ENCODE results near the gene CCDC88C. TPM values are rescaled to one million over a fixed set of nuclear protein-coding genes. Genes with fewer than 3 reads are reported as not detected.

Gene CCDC88C
- total RNA-seq, 1 donor from 2014 or later: 3.6 TPM

DNA sequence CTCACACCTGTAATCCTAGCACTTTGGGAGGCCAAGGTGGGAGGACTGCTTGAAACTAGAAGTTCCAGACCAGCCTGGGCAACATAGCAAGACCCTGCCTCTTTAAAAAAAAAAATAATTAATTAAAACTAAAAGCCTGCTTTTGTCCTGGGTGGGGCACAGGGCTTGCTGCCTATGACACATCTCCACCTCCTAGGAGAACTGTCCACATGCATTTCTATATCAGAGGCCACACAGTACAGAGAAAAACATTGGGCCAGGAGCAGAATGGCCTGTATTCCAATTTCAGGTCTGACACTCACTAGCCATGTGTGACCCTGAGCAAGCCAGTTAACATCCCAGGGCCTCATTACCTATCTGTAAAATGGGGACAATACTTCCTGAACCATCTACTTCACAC, 31.9 kb downstream of the CCDC88C start:
- DNase-seq (ENCODE audit: missing footprints) (no peak), ATAC-seq (no peak)
- intact Hi-C loops (cut with DNase I): no loop called here

DNA sequence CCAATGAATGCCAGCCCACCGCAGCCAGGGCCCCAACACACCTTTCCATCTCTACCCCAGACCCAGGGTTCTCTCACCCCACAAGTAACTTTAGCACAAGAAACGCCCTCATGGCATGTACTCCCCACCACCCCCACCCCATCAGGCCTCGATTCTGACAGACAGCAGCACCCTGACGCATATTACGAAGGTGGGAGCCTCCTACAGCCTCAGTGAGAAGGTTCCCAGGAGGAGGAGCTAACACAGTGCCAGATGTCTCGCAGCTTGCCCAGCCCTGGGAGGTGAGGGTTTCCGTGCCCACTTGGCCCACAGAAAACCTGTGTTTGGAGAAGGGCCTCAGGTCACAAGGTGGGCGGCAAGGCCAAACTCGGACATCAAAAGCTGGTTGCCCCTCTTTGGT, 32.4 kb downstream of the CCDC88C start:
- DNase-seq (ENCODE audit: missing footprints) (no peak), ATAC-seq (no peak)
- intact Hi-C loops (cut with DNase I): no loop called here

DNA sequence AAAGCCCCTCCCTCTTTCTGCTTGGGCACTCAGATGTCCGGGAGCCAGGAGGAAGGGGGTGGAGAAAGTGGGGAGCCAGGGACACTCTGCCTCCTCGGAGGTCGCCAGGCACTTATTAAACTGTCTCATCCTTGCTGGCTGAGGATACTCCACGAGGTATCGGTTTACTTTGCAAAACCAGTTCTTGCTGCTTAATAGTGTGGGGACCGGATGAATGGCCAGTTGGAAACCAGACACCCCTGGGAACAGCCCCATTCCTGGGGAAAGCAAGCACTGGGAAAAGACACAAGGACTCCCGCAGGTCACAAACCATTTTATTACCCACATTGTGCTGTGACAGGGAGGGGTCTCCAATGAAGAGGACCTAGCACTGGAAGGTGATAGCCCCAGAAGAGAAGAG, 34.2 kb downstream of the CCDC88C start:
- ATAC-seq: no peak
- peak; percentile 5 for DNase-seq (ENCODE audit: missing footprints)
- intact Hi-C loops (cut with DNase I): no loop called here

DNA sequence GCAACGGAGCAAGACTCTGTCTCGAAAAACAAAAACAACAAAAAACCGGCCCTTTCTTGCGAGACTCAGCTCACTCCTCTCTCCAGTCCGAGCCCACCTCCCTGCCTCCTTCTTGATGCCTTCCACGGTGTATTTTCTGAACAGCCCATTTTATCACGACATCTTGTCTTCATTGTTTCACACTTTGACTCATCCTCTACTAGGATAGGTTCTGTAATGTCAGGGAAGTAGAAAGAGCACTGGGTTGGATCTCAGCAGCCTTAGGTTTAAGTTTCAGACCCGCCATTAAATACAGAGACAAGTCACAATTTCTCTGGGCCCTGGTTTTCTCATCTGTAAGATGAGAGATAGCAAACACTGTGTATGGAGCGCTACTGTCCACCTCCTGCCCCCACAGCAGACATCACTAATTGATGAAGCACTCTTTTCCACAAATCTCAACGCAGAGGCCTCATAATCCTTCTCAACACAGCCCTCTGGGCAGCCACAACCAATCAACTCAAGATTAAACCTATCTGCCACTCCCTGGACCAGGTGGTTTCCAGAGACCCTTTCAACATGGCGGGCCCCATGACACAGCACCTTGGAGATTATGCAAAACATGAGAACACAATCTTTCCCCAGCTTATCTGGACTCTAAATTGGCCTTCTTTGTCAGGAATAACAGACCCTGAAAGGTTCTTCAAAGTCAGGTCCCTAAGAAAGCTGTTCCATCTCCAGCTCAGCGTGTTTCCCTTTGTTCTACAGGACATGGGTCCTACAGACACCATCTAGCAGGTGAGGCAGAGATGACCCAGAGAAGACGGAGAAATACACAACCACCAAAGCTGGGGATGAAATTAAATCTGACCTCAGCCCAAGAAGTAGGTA, 35.6 kb downstream of the CCDC88C start:
- intact Hi-C loops (cut with DNase I): no loop called here
- DNase-seq (ENCODE audit: missing footprints): peak; percentile 18
- ATAC-seq: no peak

DNA sequence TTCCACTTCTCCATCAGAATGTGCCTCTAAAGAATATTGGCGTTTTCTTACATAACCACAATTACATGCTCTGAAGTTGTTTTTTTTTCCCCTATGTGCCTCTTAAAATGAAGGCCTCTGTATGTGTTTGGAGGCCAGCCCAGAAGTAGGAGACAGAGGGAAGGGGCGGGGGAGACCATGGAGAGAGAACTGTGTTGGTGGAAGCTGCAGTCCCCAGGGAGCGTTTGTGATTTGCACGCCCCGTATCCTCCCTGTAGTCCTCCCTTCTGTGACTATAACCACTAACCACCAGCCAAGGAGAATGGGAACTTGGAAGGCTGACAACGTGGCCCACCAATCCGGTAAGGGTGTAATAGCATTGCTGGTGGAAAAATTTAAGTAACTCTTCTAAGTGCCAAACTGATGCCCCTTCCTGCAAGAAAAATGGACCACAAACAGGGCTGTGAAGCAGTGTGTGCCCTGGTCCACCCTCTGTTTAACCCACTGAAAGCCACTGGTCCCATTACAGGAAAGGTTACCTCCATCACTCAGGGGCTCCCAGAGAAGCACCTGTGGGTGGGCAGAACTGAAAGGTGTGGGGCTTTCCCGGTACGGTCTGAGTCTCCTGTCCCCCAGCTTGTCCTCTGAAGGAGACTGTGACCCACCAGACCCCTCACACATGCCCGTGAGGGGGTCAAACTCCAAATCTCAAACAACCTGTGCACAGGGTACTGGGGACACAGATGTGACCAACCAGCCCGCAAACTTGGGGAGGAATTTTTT, 36.8 kb downstream of the CCDC88C start:
- intact Hi-C loops (cut with DNase I): no loop called here
- DNase-seq (ENCODE audit: missing footprints) (peak; percentile 48), ATAC-seq (no peak)

DNA sequence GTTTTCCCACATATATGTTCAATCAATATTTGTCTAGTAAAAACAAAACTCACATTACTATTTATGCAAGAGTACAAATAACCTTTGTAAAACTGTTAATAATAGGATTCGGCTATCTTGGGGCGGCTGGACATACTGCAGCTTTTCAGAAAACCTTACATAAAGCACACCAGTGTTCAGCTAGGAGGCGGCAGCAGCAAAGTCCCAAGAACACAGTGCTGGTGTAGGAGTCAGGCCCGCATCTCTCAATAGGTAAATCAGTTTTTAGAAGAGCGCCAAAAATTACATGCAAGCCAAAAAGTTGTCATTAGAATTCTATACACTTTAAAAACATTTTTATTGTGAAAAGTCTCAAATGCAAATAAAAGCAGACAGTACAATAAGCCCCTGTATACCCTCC, 37.5 kb downstream of the CCDC88C start:
- ATAC-seq (no peak), DNase-seq (ENCODE audit: missing footprints) (no peak)
- intact Hi-C loops (cut with DNase I): no loop called here

DNA sequence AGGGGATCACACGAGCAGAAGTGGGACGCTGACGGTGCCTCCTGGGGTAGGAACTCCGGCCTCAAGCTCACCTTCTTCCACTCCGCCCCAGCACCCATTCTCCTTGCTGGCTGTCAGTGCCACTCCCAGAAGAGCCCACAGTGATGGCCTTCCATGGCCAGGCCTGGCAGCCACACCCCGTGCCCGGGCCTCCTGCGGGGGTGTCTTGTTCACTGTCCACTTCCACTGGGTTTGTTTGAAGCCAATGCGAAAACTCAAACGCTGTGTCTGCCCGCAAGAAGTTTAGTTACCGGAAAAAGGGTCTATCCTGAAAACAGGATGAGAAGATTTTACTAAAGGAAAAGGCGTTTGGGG, 38.1 kb downstream of the CCDC88C start:
- intact Hi-C loops (cut with DNase I): no loop called here
- DNase-seq (ENCODE audit: missing footprints) (peak; percentile 44), ATAC-seq (no peak)

DNA sequence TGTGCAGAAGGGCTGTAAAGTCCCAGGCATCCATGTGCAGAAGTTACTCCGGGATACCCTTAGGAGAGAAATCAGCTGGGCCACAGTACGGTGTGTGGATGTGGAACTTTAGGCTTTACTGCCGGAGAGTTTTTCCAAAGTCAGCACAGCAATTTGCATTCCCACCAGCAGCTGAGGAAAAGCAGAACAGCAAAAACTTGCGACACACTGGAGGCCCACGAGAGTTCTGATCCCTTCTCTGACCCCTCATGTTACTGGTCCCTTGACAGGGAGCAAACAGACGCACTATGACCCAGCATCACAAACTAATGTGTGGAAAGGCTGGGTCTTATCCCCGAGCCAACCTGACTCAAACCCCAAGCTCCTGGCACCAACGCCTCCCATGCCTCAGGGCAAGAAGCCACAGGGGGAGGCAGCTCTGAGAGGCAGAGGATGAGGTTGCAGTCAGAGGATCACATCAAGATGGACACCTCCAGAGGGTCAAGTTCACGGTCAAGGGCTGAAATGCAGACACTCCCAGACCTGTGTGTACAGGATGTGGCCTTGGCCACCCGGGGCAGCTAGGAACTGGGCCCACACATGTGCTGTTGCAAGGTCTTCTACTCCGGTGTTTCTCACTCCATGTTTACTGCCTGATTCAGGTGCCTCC, 38.6 kb downstream of the CCDC88C start:
- ATAC-seq: no peak
- intact Hi-C loops (cut with DNase I): no loop called here
- DNase-seq (ENCODE audit: missing footprints): peak; percentile 25

DNA sequence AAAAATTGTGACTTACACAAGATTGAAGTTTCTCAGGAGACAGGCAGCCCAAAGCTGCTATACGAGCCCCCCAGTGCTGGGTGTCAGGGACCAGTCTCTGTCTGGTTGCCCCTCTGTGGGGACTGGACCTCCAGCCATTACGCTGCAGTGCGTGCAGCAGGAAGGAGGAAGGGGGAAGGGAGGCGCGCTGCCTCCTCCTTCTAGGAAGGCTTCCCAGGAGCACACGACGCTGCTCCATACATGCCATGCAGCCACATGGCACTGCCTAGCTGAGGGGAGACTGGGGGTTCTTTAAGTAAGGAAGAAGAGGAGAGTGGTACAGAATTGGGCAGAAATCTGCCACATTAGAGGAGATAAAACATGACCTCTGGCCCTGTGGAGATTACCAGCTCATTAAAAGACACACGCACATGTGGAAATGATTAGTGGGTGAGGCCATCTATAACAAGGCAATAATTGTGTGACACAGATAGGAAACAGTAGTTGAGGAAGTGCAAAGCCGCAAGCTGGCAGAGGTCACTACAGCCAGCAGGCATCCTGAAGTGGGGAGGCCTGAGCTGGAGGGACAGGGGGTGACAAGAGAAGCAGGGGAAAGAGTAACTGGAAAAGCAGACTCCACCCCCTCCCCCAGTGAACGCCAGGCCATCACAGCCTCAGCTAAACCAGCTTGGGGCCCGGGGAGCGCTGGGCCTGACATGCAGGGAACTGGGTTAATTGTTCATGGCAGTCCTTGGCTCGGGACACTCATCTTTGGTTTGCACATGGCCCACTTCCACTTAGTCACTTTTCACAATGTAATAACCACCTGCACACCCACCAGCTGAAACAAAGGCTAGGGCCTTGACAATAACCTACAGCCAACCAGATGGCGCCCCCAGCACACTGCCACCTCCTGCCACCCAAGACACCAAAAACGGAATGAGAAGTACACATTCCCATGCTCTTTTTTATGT, 39.6 kb downstream of the CCDC88C start:
- intact Hi-C loops (cut with DNase I): no loop called here
- ATAC-seq (no peak), DNase-seq (ENCODE audit: missing footprints) (peak; percentile 69)

DNA sequence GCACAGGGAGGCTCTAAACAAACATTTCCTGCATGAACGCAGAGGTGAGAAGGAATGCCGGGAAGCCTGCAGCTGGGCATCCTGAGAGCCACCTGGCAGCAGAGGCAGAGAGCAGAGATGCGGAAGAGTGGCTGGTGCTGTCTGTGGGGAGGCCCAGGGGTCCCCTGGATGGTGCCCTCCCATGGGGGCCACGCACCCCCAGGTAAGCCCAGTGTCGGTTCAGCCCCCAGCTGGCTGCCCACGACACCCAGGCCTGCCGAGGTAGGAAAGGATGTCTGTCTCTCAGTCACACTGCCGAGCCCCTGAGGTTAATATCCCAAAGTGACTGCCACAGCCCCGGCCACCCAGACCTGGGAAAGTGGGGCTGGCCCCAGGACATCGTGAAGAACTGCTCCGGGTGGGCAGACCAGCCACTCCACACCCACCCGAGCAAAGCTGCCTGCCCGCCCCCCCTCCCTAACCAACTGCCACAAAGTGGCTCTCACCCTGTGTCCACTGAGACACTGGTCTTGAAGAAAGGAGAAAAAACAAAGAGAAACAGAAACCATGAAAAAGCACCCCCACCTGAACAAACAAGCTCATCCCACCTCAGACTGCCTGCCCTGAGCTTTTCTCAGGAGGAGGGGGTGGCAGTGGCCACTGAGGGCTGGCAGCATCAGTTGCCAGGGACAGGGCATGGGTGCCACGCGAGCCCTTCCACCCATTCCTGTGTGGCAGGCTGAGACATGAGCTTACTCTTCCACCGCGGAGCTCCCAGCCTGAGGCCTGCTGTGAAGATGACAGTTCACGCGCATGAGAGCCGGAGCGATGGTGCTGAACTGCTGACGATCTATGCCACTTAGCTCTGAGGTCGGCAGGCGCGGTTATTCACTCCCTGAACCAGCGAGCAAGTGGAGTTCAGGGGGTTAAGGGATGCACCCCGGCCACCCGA, 40.8 kb downstream of the CCDC88C start:
- ATAC-seq: no peak
- intact Hi-C loops (cut with DNase I): no loop called here
- DNase-seq (ENCODE audit: missing footprints): peak; percentile 71

DNA sequence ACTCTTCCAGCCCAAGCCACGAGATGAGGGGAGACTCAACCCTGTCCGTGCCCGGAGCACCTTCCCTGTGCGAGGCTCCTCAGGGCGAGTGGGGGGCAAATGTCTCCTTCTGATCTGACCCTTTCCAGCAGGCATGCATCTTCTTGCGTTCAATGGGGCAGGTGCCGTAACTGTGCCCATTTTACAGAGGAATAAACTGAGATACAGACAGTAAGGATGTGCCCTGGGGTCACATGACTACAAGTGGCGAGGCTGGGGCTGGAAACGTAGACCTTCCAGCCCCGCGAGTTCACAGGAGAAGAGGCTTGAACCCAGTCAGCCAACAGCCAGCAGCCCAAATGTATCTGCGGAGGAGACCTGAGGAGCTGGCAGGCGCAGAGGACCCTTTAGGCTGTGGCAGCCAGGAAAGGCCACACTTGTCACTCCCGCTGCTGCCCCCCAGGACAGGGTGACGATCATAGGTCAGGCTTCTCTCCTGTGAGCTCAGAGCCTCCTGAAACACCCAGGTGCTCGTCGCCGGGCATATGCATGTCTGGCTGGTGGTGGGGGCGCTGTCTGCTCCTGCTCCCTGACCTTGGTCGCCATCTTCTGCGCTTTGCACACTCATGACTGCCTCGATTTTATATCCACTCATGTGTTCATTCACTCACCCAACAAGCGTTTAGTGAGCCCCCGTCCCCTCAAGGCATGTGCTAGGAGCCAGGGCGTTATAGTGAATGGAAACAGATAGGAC, 41.7 kb downstream of the CCDC88C start:
- ATAC-seq: no peak
- intact Hi-C loops (cut with DNase I): no loop called here
- no peak for DNase-seq (ENCODE audit: missing footprints)

DNA sequence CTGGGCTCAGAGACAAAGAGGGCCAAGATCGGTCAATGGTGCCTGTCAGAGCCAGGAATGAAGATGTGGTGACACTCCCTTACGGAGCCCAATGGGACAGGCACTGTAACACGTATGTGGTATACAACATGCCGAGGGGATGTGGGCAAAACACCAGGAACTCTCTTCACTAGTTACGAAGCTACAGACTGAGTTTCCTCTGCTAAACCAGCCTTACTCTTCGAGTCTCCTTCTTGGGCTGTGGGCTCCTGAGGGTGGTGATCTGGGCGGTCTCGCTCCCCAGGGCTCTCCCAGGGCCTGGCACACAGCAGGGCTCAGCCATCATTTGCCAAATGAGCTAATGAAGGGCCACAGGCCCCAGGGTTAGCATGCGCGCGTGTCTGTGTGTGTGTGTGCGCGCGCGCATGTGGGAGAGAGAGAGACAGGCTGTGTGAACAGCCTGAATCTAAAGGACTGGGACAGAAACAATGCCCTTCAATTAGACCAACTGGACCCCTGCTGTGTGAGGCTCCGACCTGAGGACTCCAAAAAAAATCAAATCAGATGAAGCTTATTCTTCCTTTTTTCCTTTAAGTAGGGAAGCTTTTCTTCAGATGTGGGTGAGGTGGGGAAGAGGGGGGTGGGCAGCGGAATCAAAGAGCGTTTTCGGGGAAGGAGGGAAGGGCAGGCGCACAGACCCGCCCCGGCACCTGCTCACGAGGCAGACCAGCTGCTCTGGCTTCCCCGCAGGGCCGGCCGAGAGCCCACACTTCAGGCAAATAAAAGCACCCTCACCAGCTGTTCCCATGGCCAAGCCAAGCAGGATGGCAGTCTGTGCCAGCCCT, 42.5 kb downstream of the CCDC88C start:
- no peak for ATAC-seq
- intact Hi-C loops (cut with DNase I): no loop called here
- no peak for DNase-seq (ENCODE audit: missing footprints)

DNA sequence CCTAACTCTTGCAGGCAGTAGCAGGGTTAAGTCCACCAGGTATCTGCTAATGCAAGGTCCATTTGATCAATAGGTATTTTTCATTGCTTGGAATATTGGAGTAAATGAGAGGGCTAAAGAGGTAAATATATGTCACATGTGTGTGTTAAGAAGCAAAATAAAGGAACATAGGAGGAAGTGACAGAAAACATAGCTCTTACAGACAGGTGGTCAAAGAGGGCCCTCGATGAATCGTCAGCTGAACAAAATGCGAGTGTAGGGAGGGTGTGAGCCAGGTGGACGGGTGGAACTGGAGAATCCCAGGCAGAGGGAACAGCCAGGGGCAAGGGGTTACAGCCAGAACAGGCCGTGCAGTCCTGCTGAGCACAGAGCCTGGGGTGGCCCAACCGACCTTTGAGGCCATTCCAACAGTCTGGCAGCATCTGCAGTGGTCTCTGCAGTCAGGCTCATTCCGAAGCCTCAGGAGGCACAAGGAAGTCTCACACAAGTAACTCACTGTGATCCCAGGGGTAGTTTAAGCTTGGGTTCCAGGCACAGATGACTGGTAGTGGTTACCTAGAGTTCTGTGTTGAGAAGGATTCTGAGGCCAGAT, 43.2 kb downstream of the CCDC88C start:
- DNase-seq (ENCODE audit: missing footprints): peak; percentile 11
- intact Hi-C loops (cut with DNase I): no loop called here
- no peak for ATAC-seq

DNA sequence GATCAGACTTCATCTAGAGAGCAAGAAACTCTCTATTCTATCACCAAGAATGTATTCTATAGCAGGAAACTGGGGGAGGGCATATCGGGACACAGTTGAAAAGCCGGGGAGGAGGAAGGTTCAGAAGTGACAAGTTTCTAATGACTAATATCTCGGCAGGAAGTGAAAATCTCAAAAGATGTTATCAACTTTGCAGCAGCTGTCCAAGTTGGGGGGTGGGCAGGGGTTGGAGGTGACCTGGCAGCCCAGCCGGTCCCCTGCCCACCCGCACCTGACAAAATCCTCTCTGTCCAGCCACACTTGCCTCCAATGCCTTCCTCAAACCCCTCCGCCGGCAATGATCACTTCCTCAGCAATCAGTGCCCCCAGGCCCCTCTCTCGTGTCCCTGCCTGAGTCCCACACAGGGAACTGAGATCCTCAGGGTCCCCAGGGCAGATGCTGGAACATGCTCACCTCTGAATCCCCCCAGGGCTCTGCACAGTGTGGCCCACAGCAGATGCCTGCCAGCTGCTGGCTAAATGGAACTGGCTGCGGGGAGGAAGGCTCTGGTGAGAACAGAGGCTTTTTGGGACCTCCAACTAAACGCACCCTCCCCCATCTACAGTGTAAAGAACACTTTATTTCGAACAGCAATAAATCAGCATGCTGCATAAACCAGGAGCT, 43.9 kb downstream of the CCDC88C start:
- ATAC-seq: no peak

DNA sequence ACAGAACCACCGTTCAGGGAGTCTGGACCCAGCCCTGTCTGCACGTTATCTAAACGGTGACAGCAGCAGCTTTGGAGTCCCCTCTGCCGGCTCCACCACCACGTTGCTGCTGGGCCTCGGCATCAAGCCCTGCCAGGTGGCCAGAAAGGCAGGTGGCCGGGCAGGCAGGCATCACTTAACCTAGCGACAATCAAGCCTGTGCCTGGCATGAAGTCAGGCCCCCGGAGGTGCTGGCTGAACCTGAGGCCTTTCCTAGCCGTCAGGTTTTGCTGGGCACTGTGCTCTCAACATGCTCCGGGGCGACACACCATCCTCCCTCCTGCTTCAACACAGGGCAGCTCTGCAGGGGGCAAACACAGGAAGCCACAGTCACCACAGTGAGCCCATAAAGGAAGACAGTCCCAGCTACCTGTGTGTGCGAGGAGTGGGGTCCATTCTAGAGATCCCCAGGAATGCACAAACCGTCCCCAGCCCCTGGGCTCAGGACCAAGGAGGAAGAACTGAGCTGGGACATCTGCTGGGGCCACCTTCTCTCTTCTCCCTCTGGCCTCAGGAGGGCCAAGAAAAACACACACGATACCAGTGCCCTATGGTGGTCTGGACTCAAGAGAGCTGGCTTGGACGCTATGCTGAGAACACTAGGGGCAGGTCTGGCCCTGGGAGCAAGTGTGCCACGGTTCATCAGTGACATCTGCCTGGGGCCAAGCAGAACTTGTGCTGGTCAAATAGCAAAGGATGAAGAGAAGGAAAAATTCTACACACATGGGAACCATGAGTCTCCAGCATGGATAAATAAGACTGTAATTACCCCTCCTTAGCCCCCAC, 44.7 kb downstream of the CCDC88C start:
- no peak for ATAC-seq
- intact Hi-C loops (cut with DNase I): no loop called here
- no peak for DNase-seq (ENCODE audit: missing footprints)

More for the DNA sequence above, 43.9 kb downstream of the CCDC88C start:
- DNase-seq (ENCODE audit: missing footprints): peak; percentile 42
- intact Hi-C loops (cut with DNase I): no loop called here

Measured in Right ventricle myocardium inferior (tissue), 1 donor.